ENCODE results near the gene BMPR1B.

DNA sequence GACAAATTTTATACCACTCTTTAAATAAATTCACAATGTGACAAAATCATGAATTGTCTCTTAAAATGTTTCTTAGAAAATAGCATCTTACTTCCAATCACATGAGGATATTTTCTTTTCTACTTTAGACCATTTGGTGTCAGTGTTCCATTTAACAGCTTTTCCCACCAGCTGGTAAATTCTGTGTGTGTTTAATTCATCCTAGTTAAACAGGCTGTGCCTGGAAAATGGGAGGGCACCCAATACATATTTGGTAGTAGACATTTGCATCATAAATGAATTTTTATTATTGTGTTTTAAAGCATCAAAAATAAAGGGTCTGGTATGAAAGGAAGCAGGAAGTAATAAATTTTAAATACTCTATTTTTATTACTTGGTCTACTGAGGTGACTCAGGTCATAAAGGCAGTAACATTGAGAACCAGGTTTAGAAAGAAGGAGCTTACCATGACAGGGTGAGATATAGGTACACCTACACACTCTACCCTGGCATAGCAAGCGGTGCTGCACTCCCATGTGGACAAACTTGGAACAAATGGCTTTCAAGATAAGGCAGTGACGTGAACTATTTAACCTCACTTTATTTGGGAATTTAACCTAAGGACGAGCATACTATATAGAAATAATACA is 344.5 kb downstream of the BMPR1B start:
- TF ChIP-seq, protein P1, sequence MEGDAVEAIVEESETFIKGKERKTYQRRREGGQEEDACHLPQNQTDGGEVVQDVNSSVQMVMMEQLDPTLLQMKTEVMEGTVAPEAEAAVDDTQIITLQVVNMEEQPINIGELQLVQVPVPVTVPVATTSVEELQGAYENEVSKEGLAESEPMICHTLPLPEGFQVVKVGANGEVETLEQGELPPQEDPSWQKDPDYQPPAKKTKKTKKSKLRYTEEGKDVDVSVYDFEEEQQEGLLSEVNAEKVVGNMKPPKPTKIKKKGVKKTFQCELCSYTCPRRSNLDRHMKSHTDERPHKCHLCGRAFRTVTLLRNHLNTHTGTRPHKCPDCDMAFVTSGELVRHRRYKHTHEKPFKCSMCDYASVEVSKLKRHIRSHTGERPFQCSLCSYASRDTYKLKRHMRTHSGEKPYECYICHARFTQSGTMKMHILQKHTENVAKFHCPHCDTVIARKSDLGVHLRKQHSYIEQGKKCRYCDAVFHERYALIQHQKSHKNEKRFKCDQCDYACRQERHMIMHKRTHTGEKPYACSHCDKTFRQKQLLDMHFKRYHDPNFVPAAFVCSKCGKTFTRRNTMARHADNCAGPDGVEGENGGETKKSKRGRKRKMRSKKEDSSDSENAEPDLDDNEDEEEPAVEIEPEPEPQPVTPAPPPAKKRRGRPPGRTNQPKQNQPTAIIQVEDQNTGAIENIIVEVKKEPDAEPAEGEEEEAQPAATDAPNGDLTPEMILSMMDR (IDR thresholded peaks at IDR 0.05) = no peak
- no peak for TF ChIP-seq EZH2 (IDR thresholded peaks at IDR 0.05; ENCODE audit: borderline replicate concordance, insufficient read depth, low read depth, low read length, poor library complexity, severe bottlenecking)
